RPMI7951 (cell line): ENCODE measurements around the gene CIAO2A. TPM values are rescaled to one million over a fixed set of nuclear protein-coding genes. Genes with fewer than 3 reads are reported as not detected.
"Not testable (repeated sequence)": the region's sequence is repeated elsewhere in the genome, so short reads cannot be mapped to it uniquely, and the experiment has no call there.

ENCODE experiments used
- DNase-seq: peaks from one replicate; pipeline ENCODE4 v3.0.0-alpha.2; 2012; ENCODE audit warnings: low read depth
- total RNA-seq: library from RNA; depleted of rRNA; stranded (reverse); fragments of >200 nt; shearing (Covaris generic); gene quantifications from 2 replicates; pipeline ENCODE4 v1.2.3, GENCODE V29; 2014

Gene CIAO2A
- total RNA-seq, 1 experiment from 2014 or later, result 223 TPM

DNA sequence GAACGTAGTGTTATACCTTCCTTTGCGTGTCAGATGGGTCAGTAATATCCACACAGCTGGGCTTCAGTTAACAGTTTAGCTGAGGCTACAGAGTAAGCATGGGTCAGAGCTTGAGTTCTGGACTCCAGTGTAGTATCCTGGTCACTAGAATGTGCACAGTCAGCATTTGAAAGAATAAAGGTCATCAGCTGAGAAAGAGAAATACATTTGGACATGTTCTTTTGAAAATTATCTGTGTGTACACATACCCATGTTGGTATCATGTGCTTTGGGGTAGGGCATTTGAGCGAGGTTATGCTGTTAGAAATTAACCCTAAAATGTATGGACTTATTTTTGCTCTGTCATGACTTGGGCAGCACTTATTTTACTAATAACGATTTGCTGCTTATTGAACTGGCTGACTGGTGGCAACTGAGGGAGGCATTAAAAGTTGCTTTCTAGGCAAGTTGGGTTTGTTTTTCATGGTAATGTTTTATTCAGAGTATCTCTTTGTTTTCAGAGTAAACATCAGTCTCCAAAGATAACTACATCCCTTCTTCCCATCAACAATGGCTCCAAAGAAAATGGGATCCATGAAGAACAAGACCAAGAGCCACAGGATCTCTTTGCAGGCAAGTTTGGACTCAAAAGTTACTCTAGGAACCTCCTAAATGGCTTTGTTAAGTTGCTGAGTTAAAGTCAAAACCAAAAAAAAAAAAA lies 18.6 kb upstream of the CIAO2A start:
- DNase-seq, result no peak

DNA sequence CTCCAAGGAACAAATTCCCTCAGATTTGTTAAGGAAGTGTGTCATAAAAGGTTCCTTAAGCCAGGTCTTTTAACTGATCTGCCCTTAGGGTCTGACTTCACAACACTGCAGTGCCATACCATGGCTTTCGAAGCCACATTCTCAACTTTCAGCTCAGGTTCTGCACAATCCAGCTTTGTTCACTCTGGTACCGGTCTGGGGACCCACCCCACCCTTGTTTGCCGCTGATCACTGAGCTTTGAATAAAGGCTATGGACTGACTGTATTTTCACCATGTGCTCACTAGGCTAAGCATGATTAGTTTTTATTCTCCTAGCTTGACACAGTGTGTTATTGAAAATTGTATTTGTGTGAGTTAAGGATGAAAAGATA lies 18.0 kb upstream of the CIAO2A start:
- DNase-seq, result peak; percentile 24

DNA sequence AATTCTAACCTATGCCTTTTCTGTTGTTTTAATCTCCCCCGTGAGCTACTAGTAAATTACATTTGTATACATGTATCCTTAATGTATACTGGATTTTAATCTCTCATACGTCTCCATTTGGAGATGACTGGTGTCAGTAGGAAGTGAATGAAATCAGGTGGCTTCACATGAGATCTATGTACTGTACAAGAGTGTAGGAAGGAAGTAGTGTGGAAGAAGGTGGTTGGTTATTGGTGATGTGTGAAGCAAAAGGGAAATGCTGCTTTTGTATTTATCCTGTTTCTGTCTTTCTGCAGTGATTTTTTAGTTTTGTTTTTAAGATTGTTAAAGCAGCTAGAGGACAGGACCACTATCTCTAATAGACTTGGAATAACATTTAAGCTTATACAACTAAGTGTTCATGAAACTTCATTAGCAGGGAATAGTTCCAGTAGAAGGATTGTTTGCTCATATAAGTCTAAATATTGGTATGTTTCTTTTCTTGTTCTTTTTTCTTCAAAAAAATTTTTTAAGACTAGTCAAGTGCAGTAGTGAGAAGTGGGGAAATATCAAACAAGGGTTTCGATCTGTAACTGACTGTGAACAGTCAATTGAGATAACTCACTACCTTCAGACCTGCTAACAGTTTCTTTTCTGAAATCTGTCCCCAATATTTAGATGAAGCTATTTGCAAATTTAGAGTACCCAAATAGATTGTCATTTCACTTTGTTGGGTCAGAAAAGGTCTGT lies 17.5 kb upstream of the CIAO2A start:
- no peak for DNase-seq

DNA sequence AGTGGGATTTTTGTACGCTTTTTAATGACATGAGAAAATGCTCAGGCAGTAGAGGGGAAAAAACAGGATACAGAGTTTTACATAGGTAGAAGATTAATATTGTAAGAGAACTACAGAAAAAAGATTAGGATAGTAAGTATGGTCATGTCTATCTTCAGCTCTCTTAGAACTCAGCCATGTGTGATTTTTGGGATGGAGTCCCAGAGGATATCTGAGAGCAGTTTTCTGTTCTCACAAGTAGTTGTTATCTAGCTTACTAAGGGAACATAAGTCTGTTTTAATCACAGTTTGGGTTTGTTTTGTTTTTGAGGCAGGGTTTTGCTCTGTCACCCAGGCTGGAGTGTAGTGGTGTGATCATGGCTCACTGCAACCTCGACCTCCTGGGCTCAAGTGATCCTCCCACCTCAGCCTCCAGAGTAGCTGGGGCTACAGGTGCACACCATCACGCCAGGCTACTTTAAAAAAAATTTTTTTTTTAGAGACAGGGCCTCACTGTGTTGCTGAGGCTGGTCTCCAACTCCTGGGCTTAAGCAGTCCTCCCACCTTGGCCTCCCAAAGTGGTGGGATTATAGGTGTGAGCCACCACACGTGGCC lies 16.6 kb upstream of the CIAO2A start:
- DNase-seq, result not testable (repeated sequence)

DNA sequence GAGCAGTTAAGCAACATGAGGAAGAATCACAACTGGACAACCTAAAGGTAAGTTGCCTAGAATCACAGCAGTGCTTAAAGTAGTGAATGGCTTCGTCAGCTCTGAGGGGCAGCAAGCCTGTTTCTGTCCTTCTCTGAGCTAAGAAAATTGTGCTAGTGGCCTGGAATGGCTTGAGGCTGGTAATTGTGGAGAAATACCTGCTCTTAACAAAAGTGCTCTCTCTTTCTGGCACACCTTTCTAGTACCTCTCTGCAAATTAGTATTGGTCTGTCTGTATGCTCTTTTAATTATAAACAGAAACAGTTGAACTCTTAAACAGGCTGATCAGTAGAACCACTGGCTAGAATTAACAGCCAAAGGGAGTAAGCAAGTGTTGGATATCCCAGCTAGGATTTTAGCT lies 13.7 kb upstream of the CIAO2A start:
- no peak for DNase-seq

DNA sequence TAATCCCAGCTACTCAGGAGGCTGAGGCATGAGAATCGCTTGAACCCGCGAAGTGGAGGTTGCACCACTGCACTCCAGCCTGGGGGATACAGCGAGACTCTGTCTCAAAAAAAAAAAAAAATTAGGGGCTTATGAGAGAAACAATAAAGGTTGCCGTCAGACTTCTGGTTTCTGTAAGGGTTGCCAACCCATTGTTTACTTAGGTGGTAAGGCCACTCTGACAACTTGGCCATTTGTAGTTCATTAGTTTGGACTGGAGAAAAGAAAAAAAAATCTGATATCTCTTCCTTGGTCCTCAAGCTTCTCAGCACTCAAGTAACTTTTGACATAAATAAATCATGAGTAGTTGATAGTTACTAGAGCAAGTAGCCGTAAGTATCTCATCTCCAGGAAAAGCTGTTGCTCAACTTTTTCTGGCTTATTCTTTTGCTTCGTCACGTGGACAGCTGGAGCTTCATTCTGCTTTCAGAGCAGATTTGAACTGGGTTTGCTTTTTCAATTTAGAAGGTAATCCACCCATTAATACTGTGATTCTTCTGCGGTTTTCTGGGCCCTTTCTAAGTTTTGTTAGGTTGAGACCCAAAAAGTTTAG lies 11.6 kb upstream of the CIAO2A start:
- DNase-seq, result no peak

DNA sequence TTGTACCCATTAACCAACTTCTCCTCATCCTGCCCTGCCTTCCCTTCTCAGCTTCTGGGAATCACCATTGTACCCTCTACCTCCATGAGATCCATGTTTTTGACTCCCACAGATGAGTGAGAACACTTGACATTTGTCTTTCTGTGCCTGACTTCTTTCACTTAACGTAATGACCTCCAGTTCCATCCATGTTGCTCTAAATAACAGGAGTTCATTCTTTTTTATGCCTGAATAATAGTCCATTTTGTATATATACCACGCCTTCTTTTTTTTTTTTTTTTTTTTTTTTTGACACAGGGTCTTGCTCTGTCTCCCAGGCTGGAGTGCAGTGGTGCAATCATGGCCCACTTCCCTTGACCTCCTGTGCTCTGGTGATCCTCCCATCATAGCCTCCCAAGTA lies 8.9 kb upstream of the CIAO2A start:
- DNase-seq, result no peak

DNA sequence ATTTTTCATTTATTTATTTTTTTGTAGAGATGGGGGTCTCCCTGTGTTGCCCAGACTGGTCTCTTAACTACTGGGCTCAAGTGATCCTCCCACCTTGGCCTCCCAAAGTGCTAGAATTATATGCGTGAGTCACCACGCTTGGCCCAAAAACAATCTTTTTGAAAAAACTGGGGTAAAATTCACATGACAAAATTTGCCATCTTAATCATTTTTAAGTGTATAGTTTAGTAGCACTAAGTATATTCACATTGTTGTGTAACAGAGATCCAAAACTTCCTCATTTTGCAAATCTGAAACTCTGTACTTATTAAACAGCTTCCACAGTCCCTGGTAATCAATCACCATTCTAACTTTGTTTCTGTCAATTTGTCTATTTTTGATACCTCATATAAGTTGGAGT lies 7.3 kb upstream of the CIAO2A start:
- no peak for DNase-seq

DNA sequence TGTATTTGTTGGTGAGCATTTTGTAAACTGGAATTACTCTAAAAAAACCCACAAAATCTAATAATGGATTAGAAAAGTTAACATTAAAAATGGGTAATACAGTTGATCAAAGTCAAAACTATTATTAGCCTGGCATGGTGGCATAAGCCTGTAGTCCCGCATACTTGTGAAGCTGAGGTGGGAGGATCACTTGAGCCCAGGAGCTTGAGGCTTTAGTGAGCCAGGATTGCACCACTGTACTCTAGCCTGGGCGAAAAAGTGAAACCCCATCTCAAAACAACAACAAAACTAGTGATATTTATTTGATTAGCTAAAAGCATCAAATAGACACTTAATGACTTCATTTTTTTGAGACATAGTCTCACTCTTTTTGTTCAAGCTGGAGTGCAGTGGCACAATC lies 5.7 kb upstream of the CIAO2A start:
- no peak for DNase-seq

DNA sequence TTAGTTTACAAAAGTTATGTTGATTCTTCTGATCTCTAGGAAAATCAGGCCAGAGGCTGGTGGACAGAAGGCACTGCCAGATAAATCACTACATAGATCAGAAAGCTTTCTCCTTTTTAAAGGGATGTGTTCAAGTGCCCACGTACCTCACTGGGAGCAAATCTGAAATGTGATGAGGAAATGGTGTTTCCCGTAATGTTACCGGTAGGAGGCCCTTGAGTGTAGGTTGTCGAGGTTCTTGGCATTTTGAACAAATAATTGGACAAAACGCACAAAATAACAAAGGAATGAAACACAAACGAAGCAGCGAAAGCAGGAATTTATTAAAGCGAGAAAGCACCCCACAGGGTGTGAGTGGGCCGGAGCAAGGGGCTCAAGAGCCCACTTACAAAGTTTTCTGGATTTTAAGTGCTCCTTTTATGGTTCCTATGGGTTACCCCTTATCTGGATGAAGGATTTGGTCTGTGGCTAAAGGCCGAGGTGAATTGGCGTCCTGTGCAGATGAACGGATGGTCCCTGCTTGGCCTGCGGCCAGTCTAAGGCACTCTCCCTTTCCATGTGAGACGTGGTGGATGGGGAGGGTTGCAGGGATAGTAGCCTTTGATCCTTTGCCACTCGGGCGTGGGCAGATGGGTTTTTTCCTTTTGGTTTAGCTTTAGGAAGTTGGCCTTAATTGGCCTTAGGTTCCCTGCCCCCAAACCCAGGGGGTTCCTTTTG lies 3.2 kb upstream of the CIAO2A start:
- DNase-seq, result peak; percentile 37

DNA sequence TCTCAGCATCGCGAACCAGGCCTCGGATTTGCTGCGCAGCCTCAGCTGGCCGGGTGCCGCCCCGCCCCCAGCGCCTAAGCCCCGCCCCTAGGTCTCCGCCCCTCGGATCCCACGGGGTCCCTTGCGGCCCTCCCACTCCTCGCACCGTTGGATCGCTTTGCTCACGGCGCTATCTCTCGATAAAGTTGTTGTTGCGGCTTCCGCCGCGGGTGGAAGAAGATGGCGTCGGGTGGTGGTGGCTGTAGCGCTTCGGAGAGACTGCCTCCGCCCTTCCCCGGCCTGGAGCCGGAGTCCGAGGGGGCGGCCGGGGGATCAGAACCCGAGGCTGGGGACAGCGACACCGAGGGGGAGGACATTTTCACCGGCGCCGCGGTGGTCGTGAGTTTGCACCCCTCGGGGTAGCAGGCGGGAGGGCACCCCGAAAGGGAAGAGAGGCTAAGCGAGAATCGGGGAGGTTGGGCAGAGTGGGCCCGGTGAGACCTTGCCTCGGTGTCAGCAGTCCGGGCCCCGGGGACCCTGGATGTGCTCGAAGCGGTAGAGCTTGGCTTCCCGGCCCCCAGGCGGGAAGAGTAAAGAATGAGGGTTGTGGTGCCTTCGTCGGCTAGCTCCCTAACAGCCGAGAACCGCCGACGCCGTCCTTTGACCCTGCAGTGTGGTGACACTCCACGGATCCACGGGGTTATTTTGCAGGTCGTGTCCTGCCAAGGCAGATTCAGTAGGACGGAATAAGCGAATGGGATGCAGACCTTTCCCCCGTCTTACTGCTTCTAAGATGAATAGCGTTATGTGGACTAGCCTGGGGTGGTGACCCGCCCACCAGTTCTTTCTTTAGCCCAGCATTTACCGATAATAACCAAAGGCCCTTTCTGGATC lies 2.4 kb upstream of the CIAO2A start, which contains the start of gene SNX1:
Gene SNX1, plus strand, starts transcription at position 188 of the 873 bp plus-strand sequence. Its CDS starts 32 bp downstream, at position 220.
- peak; percentile 93 for DNase-seq

DNA sequence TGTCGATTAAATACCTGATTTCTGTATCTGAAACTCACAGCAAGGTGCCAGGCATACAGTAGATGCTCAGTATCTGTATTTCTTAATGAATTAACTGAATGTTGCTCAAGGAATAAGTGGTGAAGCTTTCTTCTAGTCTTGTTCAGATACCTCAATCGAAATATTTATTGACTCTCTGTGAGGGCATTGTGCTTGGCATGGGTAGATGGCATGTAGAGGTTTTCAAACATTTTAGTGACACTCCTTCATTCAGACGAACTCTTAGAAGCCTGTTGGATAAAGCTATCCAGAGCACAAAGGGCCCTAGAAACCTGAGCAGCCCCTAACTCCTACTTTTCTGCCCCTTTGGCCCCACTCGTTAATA lies 1.8 kb upstream of the CIAO2A start:
- DNase-seq, result no peak

DNA sequence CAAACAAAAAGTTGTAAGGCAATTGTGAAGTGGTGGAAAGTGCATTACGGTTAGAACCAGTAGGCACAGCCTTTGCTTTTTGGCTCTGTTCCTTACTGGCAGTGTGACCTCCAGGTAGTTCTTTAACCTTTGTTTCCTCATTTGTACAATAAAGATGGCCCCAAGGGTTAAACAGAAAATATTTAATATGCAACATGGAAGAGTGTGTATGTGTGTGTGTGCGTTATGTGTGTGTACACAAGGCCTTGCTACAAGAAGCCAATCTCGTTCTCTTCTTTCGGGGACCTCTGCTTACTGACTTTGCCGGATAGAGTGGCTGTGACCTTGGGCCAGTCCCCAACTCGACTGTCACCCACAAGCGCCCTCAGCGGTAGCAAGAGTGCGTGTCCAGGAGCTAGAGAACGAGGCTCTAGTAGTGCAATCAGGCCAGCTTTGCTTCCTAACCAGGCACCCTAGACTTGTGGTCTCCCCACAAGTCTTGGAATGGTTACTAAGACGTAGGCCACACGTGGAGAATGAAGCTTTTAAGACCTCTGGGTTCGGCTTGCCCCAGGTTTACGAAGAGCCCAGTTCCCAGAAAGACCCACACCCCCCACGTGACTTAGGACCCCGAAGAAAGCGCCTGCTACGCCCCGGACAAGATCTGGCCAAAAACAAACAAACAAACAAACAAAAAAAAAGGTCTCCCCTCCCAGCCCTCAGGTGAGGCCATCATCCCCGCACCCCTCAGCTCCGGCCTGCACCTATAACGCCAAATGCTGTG lies 593 bp downstream of the CIAO2A start:
- DNase-seq, result peak; percentile 52

DNA sequence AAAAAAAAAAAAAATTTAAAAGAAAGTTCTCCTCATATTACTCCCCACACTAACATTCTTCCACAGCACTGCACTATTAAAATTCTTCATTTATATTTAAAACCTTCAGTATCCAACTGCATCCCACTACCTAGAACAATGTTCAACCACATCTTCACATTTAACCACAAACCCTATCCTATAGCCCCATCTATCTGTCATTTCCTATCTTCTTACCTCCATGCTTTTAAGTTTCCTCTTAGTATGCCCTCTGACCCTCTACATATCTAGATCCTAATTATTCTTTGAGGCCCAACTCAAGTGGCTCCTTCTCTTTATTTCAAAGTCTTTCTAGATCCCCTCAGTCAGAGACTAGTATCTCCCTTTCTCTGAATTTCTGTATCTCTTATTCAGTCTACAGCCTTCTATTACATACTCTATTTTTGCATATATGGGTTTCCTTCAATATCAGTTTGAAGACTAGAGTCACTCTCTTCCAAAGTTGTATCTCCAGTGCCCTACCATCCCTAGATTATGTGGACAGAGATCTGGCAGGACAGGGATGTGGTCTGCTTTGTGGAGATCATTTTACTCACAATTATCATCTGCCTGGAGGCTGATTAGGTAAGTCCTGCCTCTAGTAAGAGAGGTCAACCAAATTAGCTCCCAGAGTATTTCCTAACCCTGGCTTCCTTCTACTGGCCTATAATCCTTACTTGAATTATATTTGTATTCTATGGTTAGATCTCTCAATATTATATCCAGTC lies 1.4 kb downstream of the CIAO2A start:
- DNase-seq, result peak; percentile 11

DNA sequence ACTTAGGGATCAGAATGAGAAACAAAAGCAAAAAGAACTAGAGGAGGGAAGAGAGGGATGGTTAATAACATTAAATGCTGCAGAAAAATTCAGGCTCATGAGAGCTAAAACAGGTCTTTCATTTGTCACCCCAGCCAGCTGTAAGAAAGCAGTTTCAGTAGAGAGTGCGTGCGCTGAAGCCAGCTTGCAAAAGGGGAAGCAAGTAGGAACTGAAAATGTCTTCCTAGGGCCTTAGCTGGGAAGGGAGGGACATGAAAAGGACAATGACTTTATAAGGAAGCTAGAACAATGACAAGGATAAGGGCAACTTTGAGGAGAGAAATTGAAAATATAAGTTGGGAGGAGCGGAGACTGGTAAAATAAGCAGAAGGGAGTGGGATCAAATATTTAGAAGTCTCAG lies 3.1 kb downstream of the CIAO2A start:
- no peak for DNase-seq

DNA sequence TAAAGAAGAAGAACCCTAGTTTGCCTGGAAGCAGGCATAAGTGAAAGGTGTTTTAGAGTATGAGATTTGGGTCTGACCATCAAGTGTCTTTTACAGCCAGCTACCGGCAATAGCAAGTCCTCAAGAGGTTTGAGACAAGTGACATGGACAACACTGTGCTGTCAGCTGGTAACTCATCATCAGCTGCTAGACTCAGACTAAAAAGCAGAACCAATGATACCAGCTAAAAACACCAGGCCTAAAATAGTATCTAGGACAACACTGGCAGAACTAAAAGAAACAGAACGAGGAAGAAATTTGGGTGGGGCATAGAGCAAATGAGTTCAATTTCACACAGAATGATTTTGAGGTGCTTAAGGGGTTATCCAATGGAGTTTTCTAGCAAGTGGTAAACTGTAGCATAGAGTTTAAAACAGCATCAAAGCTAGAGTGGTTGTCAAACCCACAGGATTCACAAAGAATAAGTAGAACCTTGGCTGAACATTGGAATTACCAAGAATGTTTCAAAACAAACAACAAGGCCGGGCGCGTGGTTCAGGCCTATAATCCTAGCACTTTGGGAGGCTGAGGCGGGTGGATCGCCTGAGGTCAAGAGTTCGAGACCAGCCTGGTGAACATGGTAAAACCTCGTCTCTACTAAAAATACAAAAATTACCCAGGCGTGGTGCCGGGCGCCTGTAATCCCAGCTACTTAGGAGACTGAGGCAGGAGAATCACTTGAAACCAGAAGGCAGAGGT lies 3.9 kb downstream of the CIAO2A start:
- no peak for DNase-seq

DNA sequence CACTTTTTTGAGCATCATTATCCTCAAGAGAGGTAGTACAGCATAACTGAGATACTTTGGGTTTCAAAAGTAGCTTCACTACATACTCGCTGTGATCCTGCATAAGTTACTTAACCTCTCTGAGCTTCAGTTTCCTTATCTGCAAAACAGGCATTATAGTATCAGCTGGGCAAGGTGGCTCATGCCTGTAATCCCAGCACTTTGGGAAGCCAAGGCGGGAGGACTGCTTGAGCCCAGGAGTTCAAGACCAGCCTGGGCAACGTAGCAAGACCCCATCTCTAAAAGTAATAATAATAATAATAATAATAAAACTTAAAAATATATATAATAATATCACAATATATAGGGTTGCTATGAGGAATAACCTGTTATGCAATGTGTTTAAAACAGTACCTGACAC lies 10.9 kb downstream of the CIAO2A start:
- DNase-seq, result no peak

DNA sequence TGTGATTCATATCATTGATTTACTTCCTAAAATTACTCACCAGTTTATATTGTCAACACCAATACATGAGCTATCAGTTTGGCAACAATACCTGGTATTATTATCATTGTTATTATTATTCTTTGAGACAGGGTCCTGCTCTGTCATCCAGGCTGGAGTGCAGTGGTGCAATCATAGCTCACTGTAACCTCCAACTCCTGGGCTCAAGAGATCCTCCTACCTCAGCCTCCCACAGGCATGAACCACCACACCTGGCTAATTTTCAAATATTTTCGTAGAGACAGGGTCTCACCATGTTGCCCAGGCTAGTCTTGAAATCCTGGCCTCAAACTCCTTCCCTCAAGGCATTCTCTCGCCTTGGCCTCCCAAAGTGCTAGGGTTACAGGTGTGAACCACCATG lies 20.1 kb downstream of the CIAO2A start:
- not testable (repeated sequence) for DNase-seq

DNA sequence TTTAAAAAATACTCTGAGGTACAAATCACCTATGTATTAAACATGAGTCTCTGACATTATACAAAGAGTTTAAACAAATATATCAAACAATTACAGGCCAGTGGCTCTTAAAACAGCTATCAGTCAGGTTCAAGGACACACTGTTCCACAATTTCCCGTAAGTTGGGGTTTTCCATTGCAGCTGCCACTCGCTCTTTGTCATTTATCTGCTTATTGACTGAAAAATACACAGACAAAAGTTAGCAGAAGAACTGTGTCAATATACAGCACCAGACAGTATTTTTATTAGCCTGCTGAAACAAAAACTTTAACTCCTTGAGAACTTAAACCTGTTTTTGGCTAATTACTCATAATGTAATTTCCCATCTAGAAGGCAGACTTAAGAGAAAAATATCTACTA lies 20.8 kb downstream of the CIAO2A start:
- DNase-seq, result no peak
